ENCODE measurements around the gene USP22. TPM values are rescaled to one million over a fixed set of nuclear protein-coding genes. Genes with fewer than 3 reads are reported as not detected.

USP22 gene
- total RNA-seq, 1 donor from 2014 or later, result 235 TPM

- no peak for DNase-seq (ENCODE audit: low read depth)
- peaks cover 5% of the 10 kb centered on the region for H3K36me3 ChIP-seq (ENCODE audit: control insufficient read depth, insufficient read depth, low read length)
- TF ChIP-seq, protein P1, sequence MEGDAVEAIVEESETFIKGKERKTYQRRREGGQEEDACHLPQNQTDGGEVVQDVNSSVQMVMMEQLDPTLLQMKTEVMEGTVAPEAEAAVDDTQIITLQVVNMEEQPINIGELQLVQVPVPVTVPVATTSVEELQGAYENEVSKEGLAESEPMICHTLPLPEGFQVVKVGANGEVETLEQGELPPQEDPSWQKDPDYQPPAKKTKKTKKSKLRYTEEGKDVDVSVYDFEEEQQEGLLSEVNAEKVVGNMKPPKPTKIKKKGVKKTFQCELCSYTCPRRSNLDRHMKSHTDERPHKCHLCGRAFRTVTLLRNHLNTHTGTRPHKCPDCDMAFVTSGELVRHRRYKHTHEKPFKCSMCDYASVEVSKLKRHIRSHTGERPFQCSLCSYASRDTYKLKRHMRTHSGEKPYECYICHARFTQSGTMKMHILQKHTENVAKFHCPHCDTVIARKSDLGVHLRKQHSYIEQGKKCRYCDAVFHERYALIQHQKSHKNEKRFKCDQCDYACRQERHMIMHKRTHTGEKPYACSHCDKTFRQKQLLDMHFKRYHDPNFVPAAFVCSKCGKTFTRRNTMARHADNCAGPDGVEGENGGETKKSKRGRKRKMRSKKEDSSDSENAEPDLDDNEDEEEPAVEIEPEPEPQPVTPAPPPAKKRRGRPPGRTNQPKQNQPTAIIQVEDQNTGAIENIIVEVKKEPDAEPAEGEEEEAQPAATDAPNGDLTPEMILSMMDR (IDR thresholded peaks at IDR 0.05; ENCODE audit: insufficient read depth, low read length, poor library complexity, severe bottlenecking), result no peak
Measured at GRCh38 chr17:20999841-21000532, 42.8 kb downstream of the USP22 start.

DNA sequence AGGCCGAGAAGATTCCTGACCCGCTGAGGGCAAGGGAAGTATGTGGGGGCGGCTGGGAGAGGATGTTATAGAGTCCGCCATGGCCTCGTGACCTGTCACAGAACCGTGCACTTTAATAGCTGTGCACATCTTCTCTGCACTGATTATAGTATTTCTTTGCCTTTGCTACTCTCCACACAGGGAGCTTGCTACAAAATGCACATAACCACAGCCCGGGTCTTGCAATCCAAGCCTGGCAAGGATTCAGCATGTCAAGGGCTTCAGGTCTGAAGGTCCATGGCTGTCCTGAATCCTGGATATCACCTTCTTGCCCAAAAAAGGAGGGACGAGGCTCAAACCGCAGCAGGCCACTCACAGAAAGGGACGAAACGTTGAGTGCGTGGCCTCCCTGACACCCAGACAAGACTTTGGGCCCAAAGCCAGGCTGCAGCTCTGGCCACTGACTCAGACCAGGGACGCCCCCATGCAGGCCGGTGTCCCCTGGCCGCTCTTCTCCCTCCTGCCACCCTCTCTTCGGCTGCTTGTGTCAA is 43.7 kb downstream of the USP22 start:
- TF ChIP-seq, protein P1 (IDR thresholded peaks at IDR 0.05; ENCODE audit: insufficient read depth, low read length, poor library complexity, severe bottlenecking), result no peak
- Histone ChIP-seq H3K36me3 (ENCODE audit: control insufficient read depth, insufficient read depth, low read length) (peaks cover 5% of the 10 kb centered on the region), H3K4me3 (ENCODE audit: low read depth, low read length) (no peak overlapping the region), H3K27me3 (ENCODE audit: control insufficient read depth, insufficient read depth, low read length) (no peaks in the 10 kb centered on the region)
- DNase-seq (ENCODE audit: low read depth), result no peak

More at GRCh38 chr17:20999841-21000532, 42.8 kb downstream of the USP22 start:
- H3K4me3 ChIP-seq (ENCODE audit: low read depth, low read length), result no peak overlapping the region
- H3K27me3 ChIP-seq (ENCODE audit: control insufficient read depth, insufficient read depth, low read length), result no peaks in the 10 kb centered on the region

DNA sequence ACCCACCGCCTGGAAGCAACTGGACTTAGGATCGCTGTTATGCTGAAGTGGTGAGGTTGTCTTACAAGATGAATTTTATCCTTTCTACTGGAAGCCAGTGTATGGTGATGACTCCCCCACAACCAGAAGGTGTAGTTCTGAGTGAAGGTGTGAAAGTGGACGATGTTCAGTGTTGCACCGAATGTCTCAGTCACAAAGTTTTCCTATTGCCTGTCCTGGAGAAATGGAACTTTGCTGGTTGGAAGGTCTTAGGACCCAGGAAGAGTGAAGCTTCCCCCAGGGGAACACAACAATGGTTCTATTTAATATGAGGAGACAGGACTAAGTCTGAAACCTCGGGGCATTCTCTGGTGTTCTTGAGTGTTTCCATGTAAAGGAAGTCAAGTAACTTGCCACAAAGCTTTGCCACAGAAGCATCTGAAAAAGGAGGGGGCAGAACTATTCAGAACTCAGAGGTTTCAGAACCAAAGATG is 44.2 kb downstream of the USP22 start:
- TF ChIP-seq, protein P1 (IDR thresholded peaks at IDR 0.05; ENCODE audit: insufficient read depth, low read length, poor library complexity, severe bottlenecking), result no peak
- DNase-seq (ENCODE audit: low read depth), result no peak
- no peak overlapping the region for H3K4me3 ChIP-seq (ENCODE audit: low read depth, low read length)
- peaks cover 5% of the 10 kb centered on the region for H3K36me3 ChIP-seq (ENCODE audit: control insufficient read depth, insufficient read depth, low read length)
- H3K27me3 ChIP-seq (ENCODE audit: control insufficient read depth, insufficient read depth, low read length), result no peaks in the 10 kb centered on the region

- TF ChIP-seq, protein P1 (IDR thresholded peaks at IDR 0.05; ENCODE audit: insufficient read depth, low read length, poor library complexity, severe bottlenecking), result no peak
- no peak for DNase-seq (ENCODE audit: low read depth)
- Histone ChIP-seq H3K36me3 (ENCODE audit: control insufficient read depth, insufficient read depth, low read length) (peaks cover 5% of the 10 kb centered on the region), H3K27me3 (ENCODE audit: control insufficient read depth, insufficient read depth, low read length) (no peaks in the 10 kb centered on the region), H3K4me3 (ENCODE audit: low read depth, low read length) (no peak overlapping the region)
Measured at GRCh38 chr17:20997711-20998570, 44.9 kb downstream of the USP22 start.

DNA sequence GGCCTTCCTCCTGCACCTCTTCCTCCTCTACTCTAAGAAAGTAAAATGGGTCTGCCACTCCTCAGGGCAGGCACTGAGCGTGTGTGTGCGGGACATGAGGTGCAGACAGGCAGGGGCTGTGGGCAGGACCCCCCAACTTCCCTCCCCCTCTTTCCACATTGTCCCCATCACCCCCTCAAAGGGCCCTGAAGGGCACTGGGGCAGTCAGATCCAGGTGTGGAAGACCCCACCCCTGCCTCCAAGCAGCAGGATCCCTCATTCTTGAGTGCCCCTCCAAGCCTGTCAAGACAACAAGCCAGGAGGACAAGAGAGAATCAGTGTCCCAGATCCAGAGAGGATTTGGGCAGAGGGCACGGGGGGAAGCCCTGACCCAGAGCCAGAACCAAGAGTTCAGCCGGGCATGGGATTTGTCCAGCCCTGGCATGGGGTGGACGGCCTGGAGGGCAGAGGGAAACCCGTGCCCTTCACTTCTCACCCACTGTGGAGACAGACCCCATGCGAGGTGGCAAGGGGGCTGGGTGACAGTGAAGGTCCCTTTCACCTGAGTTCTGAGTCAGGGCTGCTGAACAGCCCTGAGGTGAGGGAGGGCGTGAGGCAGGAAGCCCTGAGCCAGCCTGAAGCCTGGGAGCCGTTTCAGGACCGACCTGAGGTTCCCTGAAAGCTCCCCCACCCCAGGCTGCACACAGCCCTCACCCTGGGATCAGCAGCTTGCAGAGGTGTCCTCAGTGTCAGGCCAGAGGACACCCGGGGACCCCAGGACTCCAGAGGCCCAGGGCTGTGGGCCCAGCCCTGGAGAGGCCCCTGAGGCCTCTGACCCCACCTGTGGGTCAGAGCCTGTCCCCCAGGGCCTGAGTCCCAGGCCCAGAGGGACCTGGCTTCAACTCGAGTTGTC is 45.8 kb downstream of the USP22 start:
- no peak overlapping the region for H3K4me3 ChIP-seq (ENCODE audit: low read depth, low read length)
- TF ChIP-seq, protein P1 (IDR thresholded peaks at IDR 0.05; ENCODE audit: insufficient read depth, low read length, poor library complexity, severe bottlenecking), result no peak
- no peak for DNase-seq (ENCODE audit: low read depth)
- H3K36me3 ChIP-seq (ENCODE audit: control insufficient read depth, insufficient read depth, low read length), result peaks cover 3% of the 10 kb centered on the region
- H3K27me3 ChIP-seq (ENCODE audit: control insufficient read depth, insufficient read depth, low read length), result no peaks in the 10 kb centered on the region

Data from kidney epithelial cell (primary cell).